Activated naive CD8-positive, alpha-beta T cell treated with anti-CD3 and anti-CD28 coated beads for 36 hours (primary cell): ENCODE measurements around the gene CTPS1. TPM values are rescaled to one million over a fixed set of nuclear protein-coding genes. Genes with fewer than 3 reads are reported as not detected.
A peak's percentile ranks its signal among the peaks of the same experiment; 100 is the strongest.

Experiments
- DNase-seq: peaks from one replicate; pipeline ENCODE4 v3.0.0; 2021
- H3K27ac Mint-ChIP-seq: one replicate; pipeline ENCODE4 v1.8.0; 2022; ENCODE audit warnings: mild to moderate bottlenecking, moderate library complexity, mixed read lengths
- H3K27me3 Mint-ChIP-seq: one replicate; pipeline ENCODE4 v1.8.0; 2022; ENCODE audit warnings: mild to moderate bottlenecking, mixed read lengths
- H3K36me3 Mint-ChIP-seq: one replicate; pipeline ENCODE4 v1.8.0; 2021; ENCODE audit warnings: mild to moderate bottlenecking, mixed read lengths
- H3K4me1 Mint-ChIP-seq: one replicate; pipeline ENCODE4 v1.8.0; 2021; ENCODE audit warnings: mixed read lengths
- H3K4me3 Mint-ChIP-seq: one replicate; pipeline ENCODE4 v1.8.0; 2022; ENCODE audit warnings: mild to moderate bottlenecking, moderate library complexity, mixed read lengths
- H3K9me3 Mint-ChIP-seq: one replicate; pipeline ENCODE4 v1.8.0; 2022; ENCODE audit warnings: mixed read lengths
- total RNA-seq, 2 experiments: library from RNA; stranded (reverse); gene quantifications; one replicate each; pipeline ENCODE4 v1.2.3, GENCODE V29; 2021

CTPS1 gene
- total RNA-seq, 2 experiments from 2014 or later, result 139 TPM

GRCh38 chr1:40981691-40982448 is 2.4 kb downstream of the CTPS1 start:
- no peak for DNase-seq
- Mint-ChIP-seq H3K4me3 (peak overlapping the region; percentile 93), H3K9me3 (no peaks in the 10 kb centered on the region), H3K27ac (peak overlapping the region; percentile 54), H3K36me3 (peaks cover 61% of the 10 kb centered on the region), H3K27me3 (no peaks in the 10 kb centered on the region), H3K4me1 (peaks cover 60% of the 10 kb centered on the region)

DNA sequence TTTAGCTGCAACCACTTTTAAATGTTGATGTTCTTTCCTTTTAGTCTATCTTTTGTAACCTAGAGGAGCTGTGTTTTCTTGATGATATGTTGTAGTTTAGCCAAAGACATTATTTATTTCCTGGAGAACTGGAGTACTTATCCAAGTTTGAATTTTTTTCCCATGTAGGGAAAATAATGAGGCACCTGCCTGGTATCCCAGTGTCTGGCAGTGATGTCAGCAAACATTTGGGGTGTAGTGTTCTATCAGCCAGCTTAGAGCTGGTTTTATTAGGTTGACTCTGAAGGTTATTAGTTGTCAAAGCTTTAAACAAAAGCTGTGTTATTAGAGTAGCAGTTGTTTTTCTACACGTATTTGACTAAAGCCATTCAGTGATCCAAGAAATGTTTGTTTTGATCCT is 3.2 kb downstream of the CTPS1 start:
- Mint-ChIP-seq H3K9me3 (no peaks in the 10 kb centered on the region), H3K27me3 (no peaks in the 10 kb centered on the region), H3K27ac (peak overlapping the region; percentile 54), H3K4me3 (peak overlapping the region; percentile 93), H3K4me1 (peaks cover 62% of the 10 kb centered on the region), H3K36me3 (peaks cover 64% of the 10 kb centered on the region)
- no peak for DNase-seq

DNA sequence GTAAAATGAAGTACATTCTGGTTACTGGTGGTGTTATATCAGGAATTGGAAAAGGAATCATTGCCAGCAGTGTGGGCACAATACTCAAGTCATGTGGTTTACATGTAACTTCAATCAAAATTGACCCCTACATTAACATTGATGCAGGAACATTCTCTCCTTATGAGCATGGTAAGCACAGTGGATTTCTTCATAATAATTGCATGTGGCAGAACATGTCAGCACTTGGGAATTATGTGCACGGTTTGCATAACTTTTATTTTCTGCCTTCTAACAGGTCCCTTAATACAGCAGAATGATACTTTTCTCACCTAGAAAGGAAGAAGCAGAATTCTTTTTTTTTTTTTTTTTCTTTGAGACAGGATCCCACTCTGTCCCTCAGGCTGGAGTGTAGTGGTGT is 3.8 kb downstream of the CTPS1 start:
- peak overlapping the region; percentile 78 for H3K27ac Mint-ChIP-seq
- peak overlapping the region; percentile 50 for H3K4me3 Mint-ChIP-seq
- H3K27me3 Mint-ChIP-seq, result no peaks in the 10 kb centered on the region

GRCh38 chr1:40984066-40984465 is 4.6 kb downstream of the CTPS1 start:
- Mint-ChIP-seq H3K36me3 (peaks cover 70% of the 10 kb centered on the region), H3K27ac (peak overlapping the region; percentile 88), H3K9me3 (no peaks in the 10 kb centered on the region), H3K4me1 (peaks cover 59% of the 10 kb centered on the region), H3K4me3 (peak overlapping the region; percentile 57), H3K27me3 (no peaks in the 10 kb centered on the region)
- no peak for DNase-seq

More for the DNA sequence above, 3.8 kb downstream of the CTPS1 start:
- Mint-ChIP-seq H3K4me1 (peaks cover 62% of the 10 kb centered on the region), H3K9me3 (no peaks in the 10 kb centered on the region), H3K36me3 (peaks cover 66% of the 10 kb centered on the region)
- no peak for DNase-seq

- Mint-ChIP-seq H3K9me3 (no peaks in the 10 kb centered on the region), H3K4me1 (peaks cover 59% of the 10 kb centered on the region), H3K27ac (peak overlapping the region; percentile 88), H3K27me3 (no peaks in the 10 kb centered on the region), H3K36me3 (peaks cover 71% of the 10 kb centered on the region), H3K4me3 (peak overlapping the region; percentile 57)
- no peak for DNase-seq
Measured at GRCh38 chr1:40984531-40984930, 5.0 kb downstream of the CTPS1 start.

- Mint-ChIP-seq H3K4me1 (peaks cover 59% of the 10 kb centered on the region), H3K4me3 (no peak overlapping the region), H3K9me3 (no peaks in the 10 kb centered on the region), H3K27me3 (no peaks in the 10 kb centered on the region), H3K36me3 (peaks cover 76% of the 10 kb centered on the region), H3K27ac (peak overlapping the region; percentile 10)
- no peak for DNase-seq
Measured at GRCh38 chr1:40985161-40985560, 5.7 kb downstream of the CTPS1 start.

DNA sequence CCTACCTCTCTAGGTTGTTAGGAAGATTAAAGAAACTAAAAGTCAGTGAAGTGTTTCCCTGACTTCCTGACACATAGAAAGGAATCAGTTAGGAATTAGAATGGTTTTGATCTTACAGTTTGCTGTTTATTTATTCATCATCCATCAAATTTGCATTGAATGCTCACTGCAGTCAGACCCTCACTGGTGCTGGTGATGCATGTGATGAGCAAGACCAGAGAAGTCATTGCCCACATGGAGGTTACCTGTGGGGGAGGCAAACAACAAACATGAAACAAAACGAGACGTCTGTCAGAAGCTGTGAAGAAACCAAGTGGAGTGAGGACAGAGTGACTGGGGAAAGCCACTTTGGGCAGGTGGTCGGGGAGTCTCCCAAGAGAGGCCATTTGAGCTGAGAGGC is 6.4 kb downstream of the CTPS1 start:
- H3K9me3 Mint-ChIP-seq, result no peaks in the 10 kb centered on the region
- DNase-seq, result no peak
- H3K36me3 Mint-ChIP-seq, result peaks cover 75% of the 10 kb centered on the region
- H3K4me3 Mint-ChIP-seq, result no peak overlapping the region
- peaks cover 58% of the 10 kb centered on the region for H3K4me1 Mint-ChIP-seq
- peak overlapping the region; percentile 17 for H3K27ac Mint-ChIP-seq
- H3K27me3 Mint-ChIP-seq, result no peaks in the 10 kb centered on the region

DNA sequence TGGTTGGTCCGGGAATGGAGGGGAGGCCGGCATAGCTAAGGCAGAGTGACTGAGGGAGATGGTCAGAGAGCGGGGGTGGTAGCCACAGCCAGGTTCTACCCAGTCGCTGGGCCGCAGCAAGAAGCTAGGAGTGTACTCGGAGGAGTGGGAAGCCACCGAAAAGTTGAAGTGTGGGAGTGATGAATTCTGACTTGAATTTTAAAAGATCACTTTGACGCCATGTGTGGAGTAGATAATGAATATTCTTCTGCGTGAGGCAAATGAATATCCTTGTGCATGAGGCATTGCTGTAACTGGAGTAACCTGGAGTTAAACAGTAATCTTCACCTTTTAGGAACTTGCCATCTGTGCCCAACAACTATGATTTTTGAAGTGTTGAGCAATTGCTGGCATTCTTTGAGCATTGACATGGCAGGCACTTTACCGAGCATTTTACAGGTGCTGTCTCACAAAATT is 6.9 kb downstream of the CTPS1 start:
- H3K9me3 Mint-ChIP-seq, result no peaks in the 10 kb centered on the region
- no peak for DNase-seq
- peaks cover 73% of the 10 kb centered on the region for H3K36me3 Mint-ChIP-seq
- H3K27ac Mint-ChIP-seq, result no peak overlapping the region
- no peak overlapping the region for H3K4me3 Mint-ChIP-seq
- H3K4me1 Mint-ChIP-seq, result peaks cover 53% of the 10 kb centered on the region
- no peaks in the 10 kb centered on the region for H3K27me3 Mint-ChIP-seq

DNA sequence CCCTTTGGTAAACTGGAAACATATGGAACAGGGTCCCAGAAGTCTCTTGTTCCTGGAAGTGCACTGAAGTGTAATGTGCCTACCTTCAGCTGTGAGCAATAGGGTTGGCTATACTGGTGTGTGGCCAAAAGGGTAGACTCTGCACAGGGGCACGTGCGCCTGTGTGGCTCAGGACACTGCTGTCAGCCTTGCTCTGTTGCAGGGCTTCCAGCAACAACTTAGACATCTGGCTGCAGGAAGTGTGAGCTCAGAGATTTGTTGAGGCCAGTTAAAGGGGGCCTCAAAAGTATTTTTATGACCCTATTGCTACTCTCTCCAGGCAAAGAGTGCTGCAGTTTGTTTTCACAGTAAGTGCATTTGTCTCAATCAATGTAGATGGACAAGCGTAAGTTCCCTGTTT is 7.5 kb downstream of the CTPS1 start:
- H3K4me1 Mint-ChIP-seq, result peaks cover 50% of the 10 kb centered on the region
- no peak overlapping the region for H3K27ac Mint-ChIP-seq
- H3K36me3 Mint-ChIP-seq, result peaks cover 74% of the 10 kb centered on the region
- DNase-seq, result no peak
- H3K27me3 Mint-ChIP-seq, result no peaks in the 10 kb centered on the region
- H3K9me3 Mint-ChIP-seq, result no peaks in the 10 kb centered on the region
- no peak overlapping the region for H3K4me3 Mint-ChIP-seq

DNA sequence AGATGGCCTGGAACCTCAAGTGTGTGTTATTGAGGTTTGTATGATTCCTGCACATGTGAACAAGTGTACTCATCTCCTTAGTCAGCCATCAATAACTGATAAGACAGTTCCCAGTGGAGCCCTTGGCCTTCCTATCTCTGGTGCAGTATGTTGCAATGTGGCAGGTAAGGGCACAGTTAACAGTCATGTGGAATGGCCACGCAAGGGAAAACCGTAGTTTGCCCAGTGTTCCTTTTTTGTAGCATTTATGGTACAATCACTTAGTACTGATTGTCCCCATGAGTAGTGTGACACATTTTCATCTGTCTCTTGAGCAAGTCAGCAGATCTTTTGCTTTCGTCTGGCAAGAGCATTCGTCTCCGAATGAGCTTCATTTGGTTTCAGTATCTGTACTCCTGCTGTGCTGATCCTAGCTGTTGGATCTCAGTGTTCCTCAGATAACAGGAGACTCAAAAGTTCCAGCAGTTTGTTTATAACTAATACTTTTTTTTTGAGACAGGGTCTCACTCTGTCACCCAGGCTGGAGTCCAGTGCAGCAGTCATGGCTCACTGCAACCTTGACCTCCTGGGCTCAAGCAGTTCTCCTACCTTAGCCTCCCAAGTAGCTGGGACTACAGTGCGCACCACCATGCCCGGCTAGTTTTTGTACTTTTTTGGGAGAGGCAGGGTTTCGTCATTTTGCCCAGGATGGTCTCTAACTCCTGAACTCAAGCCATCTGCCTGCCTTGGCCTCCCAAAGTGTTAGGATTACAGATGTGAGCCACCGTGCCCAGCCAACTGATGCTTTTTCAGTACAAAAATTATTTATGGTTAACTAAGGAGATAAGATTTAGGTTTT is 8.2 kb downstream of the CTPS1 start:
- Mint-ChIP-seq H3K4me1 (peaks cover 45% of the 10 kb centered on the region), H3K36me3 (peaks cover 72% of the 10 kb centered on the region), H3K27me3 (no peaks in the 10 kb centered on the region), H3K27ac (no peak overlapping the region), H3K4me3 (no peak overlapping the region), H3K9me3 (no peaks in the 10 kb centered on the region)
- DNase-seq, result no peak

DNA sequence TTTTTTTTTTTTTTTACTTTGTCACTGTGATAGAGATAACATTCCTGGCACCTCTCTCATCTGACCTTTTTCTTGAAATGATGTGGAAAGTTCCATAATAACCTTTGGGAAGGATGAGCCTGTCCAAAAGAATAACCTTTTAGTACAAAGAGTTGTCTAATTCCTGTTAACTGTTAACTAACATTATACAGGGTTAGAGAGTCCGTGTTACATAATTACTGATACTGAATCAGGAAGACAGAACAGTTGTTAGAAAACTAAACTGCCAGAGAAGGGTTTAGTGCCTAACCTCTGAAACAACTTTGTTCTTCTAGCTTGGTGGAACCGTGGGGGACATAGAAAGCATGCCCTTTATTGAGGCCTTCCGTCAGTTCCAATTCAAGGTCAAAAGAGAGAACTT is 8.8 kb downstream of the CTPS1 start:
- H3K36me3 Mint-ChIP-seq, result peaks cover 67% of the 10 kb centered on the region
- no peak overlapping the region for H3K27ac Mint-ChIP-seq
- peaks cover 38% of the 10 kb centered on the region for H3K4me1 Mint-ChIP-seq
- H3K4me3 Mint-ChIP-seq, result no peak overlapping the region
- no peaks in the 10 kb centered on the region for H3K27me3 Mint-ChIP-seq
- H3K9me3 Mint-ChIP-seq, result no peaks in the 10 kb centered on the region
- no peak for DNase-seq

- no peaks in the 10 kb centered on the region for H3K9me3 Mint-ChIP-seq
- H3K4me1 Mint-ChIP-seq, result peaks cover 30% of the 10 kb centered on the region
- peaks cover 61% of the 10 kb centered on the region for H3K36me3 Mint-ChIP-seq
- H3K27me3 Mint-ChIP-seq, result no peaks in the 10 kb centered on the region
- H3K27ac Mint-ChIP-seq, result no peak overlapping the region
- no peak overlapping the region for H3K4me3 Mint-ChIP-seq
- no peak for DNase-seq
Measured at GRCh38 chr1:40989066-40989465, 9.6 kb downstream of the CTPS1 start.

GRCh38 chr1:40997096-40997495 is 17.6 kb downstream of the CTPS1 start:
- Mint-ChIP-seq H3K27ac (no peak overlapping the region), H3K36me3 (peaks cover 46% of the 10 kb centered on the region), H3K4me1 (peaks cover 12% of the 10 kb centered on the region), H3K9me3 (no peaks in the 10 kb centered on the region), H3K4me3 (no peak overlapping the region), H3K27me3 (no peaks in the 10 kb centered on the region)
- no peak for DNase-seq

- Mint-ChIP-seq H3K27ac (peak overlapping the region; percentile 7), H3K36me3 (peaks cover 57% of the 10 kb centered on the region), H3K4me1 (peaks cover 27% of the 10 kb centered on the region), H3K4me3 (no peak overlapping the region), H3K9me3 (no peaks in the 10 kb centered on the region), H3K27me3 (no peaks in the 10 kb centered on the region)
- DNase-seq, result no peak
Measured at GRCh38 chr1:40998668-40999067, 19.2 kb downstream of the CTPS1 start.

- Mint-ChIP-seq H3K9me3 (no peaks in the 10 kb centered on the region), H3K4me1 (peaks cover 28% of the 10 kb centered on the region), H3K27ac (peak overlapping the region; percentile 45), H3K36me3 (peaks cover 50% of the 10 kb centered on the region), H3K27me3 (no peaks in the 10 kb centered on the region), H3K4me3 (no peak overlapping the region)
- DNase-seq, result no peak
Measured at GRCh38 chr1:41003127-41003639, 23.7 kb downstream of the CTPS1 start.
